Neural cell (in vitro differentiated cells): ENCODE results near the gene CXCL5. TPM values are rescaled to one million over a fixed set of nuclear protein-coding genes. Genes with fewer than 3 reads are reported as not detected.

ENCODE experiments used
- H2AFZ ChIP-seq: fragments of 200-600, 300-800 bp; sonication (generic), shearing (Covaris generic); 2 replicates; pipeline ENCODE4 v1.6.0; 2014; ENCODE audit warnings: low read depth, mild to moderate bottlenecking, antibody characterized with exemption, low read length, moderate library complexity
- H3F3A ChIP-seq: fragments of 200-600 bp; shearing (Covaris generic); 2 replicates; pipeline ENCODE4 v1.6.1; 2016; ENCODE audit warnings: mild to moderate bottlenecking, moderate library complexity, mixed read lengths, antibody characterized with exemption, low read length; ENCODE audit not compliant: insufficient read depth, poor library complexity, severe bottlenecking
- H3K27ac ChIP-seq: fragments of 200-600, 300-800 bp; sonication (generic), shearing (Covaris generic); 2 replicates; pipeline ENCODE4 v1.5.1; 2014; ENCODE audit warnings: mild to moderate bottlenecking, low read length, moderate library complexity
- H3K27me3 ChIP-seq: fragments of 300-800, 200-600 bp; sonication (generic), shearing (Covaris generic); 2 replicates; pipeline ENCODE4 v1.6.0; 2014; ENCODE audit warnings: mild to moderate bottlenecking, low read depth, low read length, moderate library complexity; ENCODE audit not compliant: insufficient read depth
- H3K36me3 ChIP-seq: fragments of 300-800, 200-600 bp; sonication (generic), shearing (Covaris generic); 2 replicates; pipeline ENCODE4 v1.5.1; 2014; ENCODE audit warnings: mild to moderate bottlenecking, antibody characterized with exemption, low read length, moderate library complexity; ENCODE audit not compliant: insufficient read depth
- H3K4me2 ChIP-seq: fragments of 300-800, 200-600 bp; sonication (generic), shearing (Covaris generic); 2 replicates; pipeline ENCODE4 v1.6.0; 2014; ENCODE audit warnings: mild to moderate bottlenecking, low read length
- H3K4me3 ChIP-seq: fragments of 300-800, 200-600 bp; sonication (generic), shearing (Covaris generic); 2 replicates; pipeline ENCODE4 v1.5.1; 2014; ENCODE audit warnings: mild to moderate bottlenecking, low read length, moderate library complexity
- H3K79me2 ChIP-seq: fragments of 200-600 bp; shearing (Covaris generic); replicated peaks from 2 replicates; pipeline ENCODE4 v1.6.0; 2014; ENCODE audit warnings: mild to moderate bottlenecking, low read length, moderate library complexity; ENCODE audit not compliant: insufficient read depth
- H3K9ac ChIP-seq: fragments of 300-800, 200-600 bp; sonication (generic), shearing (Covaris generic); 2 replicates; pipeline ENCODE4 v1.6.1; 2016; ENCODE audit warnings: mild to moderate bottlenecking, low read length, mixed read lengths
- H3K9me2 ChIP-seq: fragments of 200-600 bp; shearing (Covaris generic); 2 replicates; pipeline ENCODE4 v1.6.1; 2016; ENCODE audit warnings: mild to moderate bottlenecking, low read length, mixed read lengths; ENCODE audit not compliant: insufficient read depth
- H3K9me3 ChIP-seq: fragments of 200-600, 300-800 bp; sonication (generic), shearing (Covaris generic); 2 replicates; pipeline ENCODE4 v1.6.1; 2016; ENCODE audit warnings: mild to moderate bottlenecking, mixed run types, low read length, moderate library complexity, mixed read lengths
- H4K20me1 ChIP-seq: fragments of 200-600 bp; shearing (Covaris generic); 2 replicates; pipeline ENCODE4 v1.6.1; 2016; ENCODE audit warnings: mild to moderate bottlenecking, mixed run types; ENCODE audit not compliant: insufficient read depth
- CTCF ChIP-seq: fragments of 450-650 bp; IDR thresholded peaks from 2 replicates; pipeline ENCODE4 v1.5.1; 2014; ENCODE audit warnings: antibody characterized with exemption, mild to moderate bottlenecking, moderate library complexity; ENCODE audit not compliant: poor library complexity, severe bottlenecking
- EP300 ChIP-seq: fragments of 450-650 bp; conservative IDR thresholded peaks from 2 replicates; pipeline ENCODE4 v1.6.1; 2014; ENCODE audit warnings: antibody characterized with exemption, mild to moderate bottlenecking, moderate library complexity; ENCODE audit not compliant: poor library complexity, severe bottlenecking
- EZH2 ChIP-seq: fragments of 200-600, 300-800 bp; shearing (Covaris generic), sonication (generic); IDR thresholded peaks from 2 replicates; pipeline ENCODE4 v1.6.1; 2014; ENCODE audit warnings: antibody characterized with exemption, low read length, borderline replicate concordance, mild to moderate bottlenecking; ENCODE audit not compliant: insufficient read depth, poor library complexity, severe bottlenecking
- MXI1 ChIP-seq: fragments of 450-650 bp; conservative IDR thresholded peaks from 2 replicates; pipeline ENCODE4 v1.6.1; 2014; ENCODE audit warnings: antibody characterized with exemption, mild to moderate bottlenecking; ENCODE audit not compliant: poor library complexity, severe bottlenecking
- POLR2AphosphoS5 ChIP-seq: IDR thresholded peaks from 2 replicates; pipeline ENCODE4 v1.6.1; 2012
- RAD21 ChIP-seq: fragments of 450-650 bp; conservative IDR thresholded peaks from 2 replicates; pipeline ENCODE4 v1.6.1; 2014; ENCODE audit warnings: antibody characterized with exemption, mild to moderate bottlenecking, moderate library complexity
- SMC3 ChIP-seq: fragments of 450-650 bp; conservative IDR thresholded peaks from 2 replicates; pipeline ENCODE4 v1.6.1; 2014; ENCODE audit warnings: antibody characterized with exemption, mild to moderate bottlenecking, moderate library complexity; ENCODE audit not compliant: poor library complexity
- TAF1 ChIP-seq: IDR thresholded peaks from 2 replicates; pipeline ENCODE4 v1.6.1; 2012; ENCODE audit warnings: low read depth
- polyA plus RNA-seq: library from polyadenylated mRNA; depleted of rRNA; stranded (reverse); fragments of >200 nt; gene quantifications from 2 replicates; pipeline ENCODE4 v1.2.3, GENCODE V29; 2014
- TF ChIP-seq, protein P1 (sequence below): IDR thresholded peaks from 2 replicates; pipeline ENCODE4 v1.6.1; 2012; ENCODE audit warnings: borderline replicate concordance

CXCL5 gene
- polyA plus RNA-seq, 1 donor from 2014 or later, result not detected

GRCh38 chr4:73948291-73948690 is 50.2 kb downstream of the CXCL5 start:
- Histone ChIP-seq H3K27ac (no peak overlapping the region), H3F3A (no peaks in the 10 kb centered on the region), H3K27me3 (peaks cover 23% of the 10 kb centered on the region), H3K4me2 (no peak overlapping the region), H4K20me1 (no peaks in the 10 kb centered on the region), H2AFZ (no peak overlapping the region), H3K4me3 (no peak overlapping the region), H3K36me3 (no peaks in the 10 kb centered on the region), H3K9me2 (no peaks in the 10 kb centered on the region), H3K79me2 (no peaks in the 10 kb centered on the region), H3K9me3 (no peaks in the 10 kb centered on the region), H3K9ac (no peak overlapping the region)
- TF ChIP-seq MXI1, result no peak
- TF ChIP-seq TAF1, result no peak
- no peak for TF ChIP-seq SMC3
- TF ChIP-seq CTCF, result no peak
- no peak for TF ChIP-seq EZH2
- TF ChIP-seq POLR2AphosphoS5, result no peak

DNA sequence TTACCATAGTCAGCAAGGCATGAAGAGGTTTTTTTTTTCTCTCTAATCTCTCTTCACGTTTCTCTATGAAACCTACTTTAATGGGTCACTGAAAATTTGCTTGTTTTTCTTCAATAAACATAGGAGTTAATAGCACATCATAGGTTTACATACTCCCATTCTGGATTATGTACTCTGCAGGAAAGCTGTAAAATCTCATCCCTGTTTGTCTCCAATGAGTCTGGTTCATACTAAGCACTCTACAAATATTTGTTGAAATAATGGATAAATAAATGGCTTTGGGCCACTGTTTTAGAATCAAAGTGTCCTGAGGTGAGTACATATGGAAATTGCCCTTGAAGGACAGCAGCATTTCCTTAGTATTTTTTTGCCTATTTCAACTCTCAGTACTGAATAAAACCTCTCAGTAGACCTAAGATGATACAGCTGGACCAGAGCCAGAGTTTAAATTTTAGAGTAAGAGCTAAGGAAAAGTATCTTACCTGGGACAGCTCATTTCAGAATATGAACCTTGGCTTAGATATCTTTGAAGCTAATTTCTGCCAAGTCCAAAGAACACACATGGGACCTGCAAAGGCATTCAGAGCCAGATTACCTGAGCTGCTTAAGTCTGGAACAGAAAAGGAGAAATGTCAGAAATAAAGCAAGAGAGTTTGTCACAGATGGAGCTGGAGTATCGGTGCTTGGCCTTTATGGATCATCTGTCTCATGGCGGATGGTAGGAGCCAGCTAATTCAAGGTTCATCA is 51.1 kb downstream of the CXCL5 start:
- H3K9ac ChIP-seq, result no peak overlapping the region
- H3F3A ChIP-seq, result no peaks in the 10 kb centered on the region
- H3K4me3 ChIP-seq, result no peak overlapping the region
- no peak overlapping the region for H2AFZ ChIP-seq
- TF ChIP-seq RAD21 (no peak), SMC3 (no peak), CTCF (no peak), POLR2AphosphoS5 (no peak), MXI1 (no peak), TAF1 (no peak), EP300 (no peak), EZH2 (no peak)
- TF ChIP-seq, protein P1, sequence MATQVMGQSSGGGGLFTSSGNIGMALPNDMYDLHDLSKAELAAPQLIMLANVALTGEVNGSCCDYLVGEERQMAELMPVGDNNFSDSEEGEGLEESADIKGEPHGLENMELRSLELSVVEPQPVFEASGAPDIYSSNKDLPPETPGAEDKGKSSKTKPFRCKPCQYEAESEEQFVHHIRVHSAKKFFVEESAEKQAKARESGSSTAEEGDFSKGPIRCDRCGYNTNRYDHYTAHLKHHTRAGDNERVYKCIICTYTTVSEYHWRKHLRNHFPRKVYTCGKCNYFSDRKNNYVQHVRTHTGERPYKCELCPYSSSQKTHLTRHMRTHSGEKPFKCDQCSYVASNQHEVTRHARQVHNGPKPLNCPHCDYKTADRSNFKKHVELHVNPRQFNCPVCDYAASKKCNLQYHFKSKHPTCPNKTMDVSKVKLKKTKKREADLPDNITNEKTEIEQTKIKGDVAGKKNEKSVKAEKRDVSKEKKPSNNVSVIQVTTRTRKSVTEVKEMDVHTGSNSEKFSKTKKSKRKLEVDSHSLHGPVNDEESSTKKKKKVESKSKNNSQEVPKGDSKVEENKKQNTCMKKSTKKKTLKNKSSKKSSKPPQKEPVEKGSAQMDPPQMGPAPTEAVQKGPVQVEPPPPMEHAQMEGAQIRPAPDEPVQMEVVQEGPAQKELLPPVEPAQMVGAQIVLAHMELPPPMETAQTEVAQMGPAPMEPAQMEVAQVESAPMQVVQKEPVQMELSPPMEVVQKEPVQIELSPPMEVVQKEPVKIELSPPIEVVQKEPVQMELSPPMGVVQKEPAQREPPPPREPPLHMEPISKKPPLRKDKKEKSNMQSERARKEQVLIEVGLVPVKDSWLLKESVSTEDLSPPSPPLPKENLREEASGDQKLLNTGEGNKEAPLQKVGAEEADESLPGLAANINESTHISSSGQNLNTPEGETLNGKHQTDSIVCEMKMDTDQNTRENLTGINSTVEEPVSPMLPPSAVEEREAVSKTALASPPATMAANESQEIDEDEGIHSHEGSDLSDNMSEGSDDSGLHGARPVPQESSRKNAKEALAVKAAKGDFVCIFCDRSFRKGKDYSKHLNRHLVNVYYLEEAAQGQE, result no peak
- no peaks in the 10 kb centered on the region for H3K9me3 ChIP-seq
- no peaks in the 10 kb centered on the region for H3K79me2 ChIP-seq
- H3K4me2 ChIP-seq, result no peak overlapping the region
- H3K9me2 ChIP-seq, result no peaks in the 10 kb centered on the region
- no peak overlapping the region for H3K27ac ChIP-seq
- H3K27me3 ChIP-seq, result peaks cover 23% of the 10 kb centered on the region
- H3K36me3 ChIP-seq, result no peaks in the 10 kb centered on the region
- no peaks in the 10 kb centered on the region for H4K20me1 ChIP-seq
